Sciatic nerve (tissue), 2 donors: ENCODE results near the gene LRRC45. TPM values are rescaled to one million over a fixed set of nuclear protein-coding genes. Genes with fewer than 3 reads are reported as not detected.

Source experiments
- ATAC-seq: fragments of 200-7000 bp; cut with Tn5 transposase; one replicate; pipeline ENCODE4 v1.9.1; 2020; ENCODE audit warnings: mild to moderate bottlenecking, moderate library complexity
- DNase-seq: peaks from one replicate; pipeline ENCODE4 v3.0.0-alpha.2; 2020; ENCODE audit warnings: low spot score
- intact Hi-C: fragments of 100-400 bp; cut with DNase I; formaldehyde crosslinking; loops from one replicate; pipeline ENCODE4 v1.14.2; 2022
- total RNA-seq: library from RNA; stranded (reverse); fragmentation: NEBNext Ultra II Directional; extraction: Animal tissue kit (Norgen Biotek cat#: 25700); gene quantifications from one replicate; pipeline ENCODE4 v1.2.1, GENCODE V29; 2021
- donor health status: DM: no; HTN: no; CAD: no.
- donor health status: DM: no; HTN: no; CAD: no.

LRRC45 gene
- total RNA-seq, 1 donor from 2014 or later: 8.6 TPM

GRCh38 chr17:81992306-81993102 lies 30.6 kb upstream of the LRRC45 start:
- ATAC-seq: no peak
- intact Hi-C loops: no loop called here
- no peak for DNase-seq

DNA sequence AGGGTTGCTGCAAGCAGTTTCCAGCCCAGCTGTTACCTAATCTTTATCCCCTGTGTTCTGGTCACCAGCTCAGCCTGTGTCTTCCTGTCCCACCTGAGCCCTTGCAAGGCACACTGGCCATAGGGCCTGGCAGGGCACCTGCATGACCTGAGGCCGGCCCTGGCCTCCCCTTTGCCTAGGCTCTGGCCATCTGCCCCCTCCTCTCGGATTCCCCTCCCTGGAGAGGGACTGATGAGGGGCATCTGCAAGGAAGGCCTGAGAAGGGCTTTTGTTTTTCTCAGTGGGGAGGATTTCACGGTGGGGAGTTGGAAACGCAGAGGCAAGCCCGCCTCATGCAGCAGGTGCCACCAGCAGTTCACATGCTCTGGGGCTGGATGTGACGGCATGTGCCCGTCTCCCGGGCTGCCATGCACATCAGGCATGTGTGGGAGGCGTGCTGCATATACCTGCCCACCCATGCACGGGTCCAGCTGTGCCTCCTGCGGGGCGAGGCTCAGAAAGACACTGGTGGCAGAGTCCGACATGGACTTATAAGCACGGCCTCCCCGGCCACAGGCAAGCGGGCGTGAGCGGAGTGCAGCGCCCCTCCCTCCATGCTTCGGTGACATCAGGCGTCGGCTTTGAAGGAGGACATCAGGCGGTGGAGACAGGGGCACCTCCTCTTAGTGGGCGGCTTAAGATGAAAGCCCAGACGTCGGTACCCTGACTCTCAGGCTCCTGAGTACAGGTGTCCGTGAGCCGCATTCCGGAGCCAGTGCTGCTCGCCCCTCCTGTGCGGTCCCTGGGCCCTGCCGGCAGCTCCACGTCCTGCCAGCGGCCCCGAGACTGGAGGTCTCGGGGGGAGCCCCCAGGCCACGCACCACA lies 29.1 kb upstream of the LRRC45 start:
- intact Hi-C loops: no loop called here
- no peak for ATAC-seq
- no peak for DNase-seq

DNA sequence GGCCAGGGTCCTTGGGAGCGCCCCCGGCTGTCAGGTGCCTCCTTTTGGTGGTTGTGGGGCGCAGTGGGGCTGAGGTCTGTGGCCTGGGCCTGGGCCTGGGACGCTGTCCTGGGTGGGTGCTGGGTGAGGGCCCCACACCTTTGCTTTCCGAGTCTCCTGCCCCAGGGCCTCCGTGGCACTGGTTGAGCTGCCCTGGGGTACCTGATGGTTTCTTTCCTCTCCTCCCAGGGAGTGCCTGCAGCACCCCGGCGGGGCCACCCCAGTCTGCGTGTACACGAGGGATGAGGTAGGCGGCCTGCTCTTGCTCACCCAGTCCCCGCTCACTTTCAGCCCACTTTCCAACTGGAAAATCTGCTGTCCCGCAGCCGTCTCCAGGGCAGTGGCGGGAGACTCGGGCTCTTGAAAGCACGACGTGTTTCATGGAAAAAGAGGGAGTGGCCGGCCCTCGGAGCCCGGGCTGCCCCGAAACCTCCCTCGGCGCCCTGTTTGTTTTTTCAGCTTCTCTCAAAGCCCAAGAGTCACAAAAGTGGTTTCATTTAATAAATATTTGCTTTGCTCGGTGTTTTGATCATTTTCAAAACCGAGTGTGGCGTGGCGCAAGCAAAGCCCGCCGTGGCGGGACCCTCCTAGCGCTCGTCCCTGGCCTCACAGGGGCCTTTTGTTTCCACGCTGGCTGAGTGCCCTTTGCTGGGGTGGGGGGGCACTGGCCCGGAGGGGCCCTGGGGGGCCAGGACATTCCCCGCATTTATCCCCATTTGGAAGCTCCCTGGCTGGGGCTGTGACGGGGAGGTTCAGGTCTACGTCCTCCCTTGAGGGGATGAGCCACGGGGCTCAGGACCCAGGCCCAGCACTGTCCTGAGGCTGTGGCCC lies 28.3 kb upstream of the LRRC45 start:
- intact Hi-C loops: no loop called here
- no peak for DNase-seq
- peak; percentile 77 for ATAC-seq

DNA sequence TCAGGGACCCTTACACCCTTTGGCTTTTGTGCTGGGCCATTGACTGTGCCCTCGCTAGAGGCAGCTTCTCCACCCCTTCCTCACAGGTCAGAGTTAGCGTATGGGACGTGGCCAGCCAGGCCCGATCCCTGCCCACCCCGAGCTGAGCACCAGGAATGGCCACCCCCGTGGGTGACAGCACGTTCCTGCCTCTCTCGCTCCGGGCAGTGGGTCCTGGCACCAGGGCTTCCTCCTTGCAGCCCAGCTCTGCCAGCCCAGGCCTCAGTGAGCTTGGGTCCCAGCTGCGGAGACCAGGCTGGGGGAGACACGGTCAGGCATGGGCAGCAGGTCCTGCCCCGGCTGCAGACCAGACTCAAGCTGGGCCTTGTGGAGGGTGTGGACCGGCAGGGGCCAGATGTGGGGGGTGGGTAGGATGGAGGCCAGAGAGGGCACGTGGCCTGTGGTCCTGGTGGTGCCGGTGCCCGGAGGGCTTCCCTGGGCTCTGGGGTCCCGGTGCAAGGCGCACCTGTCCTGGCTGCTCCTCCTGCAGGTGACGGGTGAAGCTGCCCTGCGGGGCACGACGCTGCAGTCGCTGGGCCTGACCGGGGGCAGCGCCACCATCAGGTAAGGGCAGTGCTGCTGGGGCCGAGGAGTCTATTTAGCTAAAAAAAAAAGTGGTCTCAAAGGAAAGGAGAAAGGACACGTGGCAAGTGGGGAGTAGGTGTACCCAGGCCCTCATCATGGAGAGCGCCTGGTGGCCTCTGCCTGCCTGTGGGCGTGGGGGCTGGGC lies 27.5 kb upstream of the LRRC45 start:
- DNase-seq (no peak), ATAC-seq (no peak)
- intact Hi-C loops: no loop called here

- ATAC-seq (no peak), DNase-seq (no peak)
- intact Hi-C loops: no loop called here
Observed at GRCh38 chr17:81996232-81996756, 26.8 kb upstream of the LRRC45 start.

GRCh38 chr17:81996757-81997441 lies 26.2 kb upstream of the LRRC45 start:
- no peak for ATAC-seq
- intact Hi-C loops: no loop called here
- DNase-seq: no peak

DNA sequence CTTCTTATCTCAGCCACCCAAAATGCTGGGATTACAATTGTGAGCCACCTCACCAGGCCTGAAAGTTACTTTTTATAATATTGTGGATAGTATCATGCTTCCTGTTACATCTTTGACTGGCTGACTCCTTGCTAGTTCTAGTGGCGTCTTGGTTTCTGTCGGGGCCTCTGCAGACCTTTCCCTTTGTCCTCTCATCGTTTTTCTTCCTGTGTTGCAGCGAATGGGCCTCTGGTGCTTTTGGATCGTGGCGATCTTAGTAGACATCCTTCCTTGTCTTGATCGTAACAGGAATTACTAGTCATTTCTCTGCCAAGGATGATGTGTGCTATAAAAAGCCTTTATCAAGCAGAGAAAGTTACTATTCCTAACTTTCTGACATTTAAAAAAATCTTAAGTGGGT lies 24.9 kb upstream of the LRRC45 start:
- intact Hi-C loops: no loop called here
- ATAC-seq: no peak

DNA sequence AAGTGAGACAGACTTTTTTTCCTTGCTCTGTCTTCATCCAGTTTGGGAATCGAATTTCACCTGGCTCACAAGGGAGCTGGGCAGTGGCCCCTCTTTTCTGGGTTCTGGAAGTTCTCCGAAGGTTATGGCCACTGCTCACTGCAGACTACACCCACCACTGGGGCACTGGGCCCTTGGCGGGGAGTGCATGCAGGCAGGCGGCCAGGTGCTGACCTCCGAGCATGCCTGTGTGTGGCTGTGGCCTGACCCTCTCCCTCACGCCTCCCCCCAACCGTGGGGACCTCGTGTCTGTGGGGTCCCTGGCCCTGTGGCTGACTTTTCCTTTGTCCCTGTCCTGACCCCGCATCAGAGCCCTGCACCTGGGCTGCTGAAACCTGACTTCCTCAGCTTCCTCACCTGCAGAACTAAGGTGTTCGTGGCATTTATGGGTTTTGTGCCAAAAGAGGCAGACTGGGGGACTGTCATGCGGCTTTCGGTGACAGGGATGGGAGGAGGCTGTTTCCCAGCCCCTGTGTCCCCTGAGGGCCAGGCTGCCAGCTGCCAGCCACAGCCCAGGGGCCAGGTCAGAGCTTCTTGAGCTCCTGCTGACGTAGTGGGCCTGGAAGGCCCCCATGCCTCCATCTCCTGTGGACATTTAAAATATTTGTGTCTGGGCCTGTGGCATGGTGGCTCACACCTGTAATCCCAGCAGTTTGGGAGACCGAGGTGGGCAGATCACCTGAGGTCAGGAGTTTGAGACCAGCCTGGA lies 24.2 kb upstream of the LRRC45 start:
- ATAC-seq (no peak), DNase-seq (no peak)
- intact Hi-C loops: no loop called here

More for the DNA sequence above, 24.9 kb upstream of the LRRC45 start:
- no peak for DNase-seq

DNA sequence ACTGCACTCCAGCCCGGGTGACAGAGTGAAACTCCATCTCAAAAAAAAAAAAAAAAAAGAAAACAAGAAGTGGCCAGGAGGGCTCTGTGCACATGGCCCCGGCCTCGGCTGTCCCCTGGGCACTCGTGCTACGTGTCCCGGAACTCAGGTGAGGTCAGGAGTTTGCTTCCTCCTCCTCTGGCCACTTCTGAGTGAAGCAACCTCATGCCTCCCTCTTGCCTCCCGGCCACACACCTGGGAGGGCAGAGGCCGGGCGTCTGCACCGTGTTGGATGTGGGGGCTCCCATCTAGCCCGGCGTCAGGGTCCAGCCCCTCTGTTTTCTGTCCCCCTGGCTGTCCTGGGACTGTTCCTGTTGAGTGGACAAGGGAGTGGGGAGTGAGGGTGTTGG lies 23.5 kb upstream of the LRRC45 start:
- DNase-seq (no peak), ATAC-seq (no peak)
- intact Hi-C loops: no loop called here

DNA sequence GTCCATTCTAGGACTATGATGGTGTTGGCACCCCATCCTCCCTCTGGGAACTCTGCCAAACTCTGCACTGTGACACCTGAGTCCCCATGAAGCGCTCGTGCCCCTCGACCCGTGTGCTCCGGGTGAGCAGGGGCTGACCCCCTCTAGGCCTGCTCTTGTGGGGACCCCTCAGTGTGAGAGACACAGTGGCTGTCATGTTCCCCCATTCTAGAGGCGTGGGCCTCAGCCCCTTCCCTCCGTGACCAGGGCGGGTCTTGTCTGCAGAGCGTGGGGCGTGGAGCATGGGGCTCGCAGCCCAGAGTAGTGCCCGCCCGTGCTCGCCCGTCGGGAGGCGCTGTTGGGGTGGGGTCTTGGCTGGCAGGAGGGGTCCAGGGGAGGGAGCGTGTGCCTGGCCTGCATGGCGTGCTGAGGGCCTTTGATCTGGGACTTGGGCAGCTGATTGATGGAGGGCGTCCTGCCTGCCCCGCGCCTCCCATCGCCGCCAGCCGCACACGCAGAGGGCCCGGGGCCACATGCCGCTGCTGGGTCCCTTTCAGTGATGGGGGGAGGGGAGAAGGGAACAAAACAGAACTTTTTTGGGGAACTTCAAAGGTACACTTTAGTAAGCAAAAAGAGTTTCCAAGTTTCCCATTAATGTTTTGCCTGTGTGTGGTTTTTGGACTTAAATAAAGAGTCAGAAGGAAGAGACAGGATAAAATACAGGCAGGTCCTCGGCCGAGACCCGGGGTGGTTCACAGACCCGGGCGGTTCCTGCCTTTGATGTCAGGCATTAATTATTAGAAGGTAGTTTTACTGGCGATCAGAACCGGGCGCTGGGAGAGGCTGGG lies 22.9 kb upstream of the LRRC45 start:
- ATAC-seq: no peak
- intact Hi-C loops: no loop called here
- no peak for DNase-seq

DNA sequence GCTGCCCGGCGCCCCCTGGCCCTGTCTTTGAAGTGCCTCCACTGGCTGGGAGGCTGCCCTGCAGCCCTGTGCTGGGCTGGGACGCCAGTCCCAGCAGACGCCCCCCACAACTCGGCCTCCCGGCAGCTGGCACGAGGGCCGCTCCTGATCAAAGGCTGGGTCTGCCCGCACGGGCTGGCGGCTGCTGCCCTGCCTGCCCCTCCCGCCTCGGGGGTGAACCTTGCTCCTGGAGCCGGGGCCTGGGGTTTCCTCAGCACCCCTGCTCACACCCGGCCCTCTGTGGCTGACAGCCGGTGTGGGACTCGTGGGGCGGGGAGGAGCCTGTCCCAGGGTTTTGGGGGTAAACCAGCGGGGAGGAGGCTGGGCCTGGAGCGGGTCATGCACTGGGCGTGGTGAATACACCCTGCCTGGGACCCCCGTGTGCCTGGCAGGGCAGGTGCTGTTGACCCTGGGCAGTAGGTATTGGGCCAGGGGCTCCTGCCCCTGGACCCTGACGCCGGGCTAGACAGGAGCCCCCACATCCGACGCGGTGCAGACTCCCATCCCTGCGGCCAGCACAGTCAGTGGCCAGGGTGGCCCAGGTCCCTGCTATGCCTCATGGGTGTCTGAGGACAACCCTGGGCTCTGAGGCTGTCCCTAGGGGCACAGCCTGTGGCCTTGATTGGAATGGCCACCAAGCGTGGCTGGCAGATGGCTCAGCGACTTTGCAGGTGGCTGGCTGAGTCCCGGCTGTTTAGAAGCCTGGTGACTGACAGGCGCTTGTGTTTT lies 22.1 kb upstream of the LRRC45 start:
- ATAC-seq (no peak), DNase-seq (no peak)
- intact Hi-C loops: no loop called here

GRCh38 chr17:82001571-82002056 lies 21.5 kb upstream of the LRRC45 start:
- intact Hi-C loops: no loop called here
- ATAC-seq: no peak
- no peak for DNase-seq

DNA sequence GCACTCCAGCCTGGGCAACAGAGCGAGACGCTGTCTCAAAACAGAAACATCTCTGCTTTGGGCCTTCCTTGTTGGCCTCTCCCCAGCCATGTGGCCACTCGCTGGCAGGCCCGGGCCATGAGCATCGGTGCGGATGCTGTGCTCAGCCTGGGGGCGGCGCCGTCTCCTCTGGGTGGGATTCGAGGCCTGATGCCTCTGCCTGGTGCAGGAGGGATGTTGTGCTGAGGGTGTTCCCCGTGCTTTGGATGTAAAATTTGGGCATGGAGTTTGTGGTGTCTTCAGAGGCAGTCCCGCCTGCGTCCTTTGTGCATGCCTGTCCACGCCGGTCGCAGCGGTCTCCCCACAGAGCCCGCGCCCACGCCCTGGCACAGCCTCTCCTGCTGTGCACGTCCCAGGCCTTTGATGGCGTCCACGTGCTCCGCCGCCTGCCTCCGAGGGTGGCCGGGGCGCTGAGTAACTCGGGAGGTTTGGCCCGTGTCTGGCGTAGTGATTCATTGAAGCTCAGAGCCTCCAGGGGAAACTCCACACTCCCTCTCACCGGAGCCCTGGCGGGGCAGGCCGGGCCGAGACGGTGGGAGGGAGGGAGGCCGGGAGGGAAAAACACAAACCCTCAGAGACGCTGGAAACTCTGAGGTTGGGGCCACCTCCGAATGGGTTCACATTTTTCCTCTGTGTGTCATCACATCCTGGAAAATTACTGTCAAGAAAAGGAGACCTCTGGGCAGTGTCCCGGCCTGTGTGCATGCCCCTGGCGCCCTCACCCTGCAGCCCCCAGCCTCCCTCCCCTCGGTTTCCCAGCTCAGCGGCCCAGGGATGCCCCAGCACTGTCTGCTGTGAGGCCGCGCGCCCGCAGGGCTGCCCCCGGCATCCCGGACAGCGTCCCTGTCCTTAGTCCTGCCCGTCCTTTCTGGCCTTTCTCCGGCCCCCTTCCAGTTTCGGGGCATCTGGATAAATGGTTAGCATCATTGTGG lies 19.4 kb upstream of the LRRC45 start:
- intact Hi-C loops: no loop called here
- ATAC-seq (peak; percentile 78), DNase-seq (peak; percentile 79)
